Thoracic aorta (tissue), 2 donors: ENCODE data around the gene FIBCD1. TPM values are rescaled to one million over a fixed set of nuclear protein-coding genes. Genes with fewer than 3 reads are reported as not detected.

Experiments used
- ATAC-seq: fragments of 150-250 bp; one replicate; pipeline ENCODE4 v1.8.0; 2017; ENCODE audit warnings: low read depth; ENCODE audit not compliant: insufficient number of reproducible peaks, low FRiP score
- DNase-seq: peaks from one replicate; pipeline ENCODE4 v3.0.0-alpha.2; 2020; ENCODE audit warnings: low spot score
- H3K27ac ChIP-seq, 2 donors: fragments of 200-600 bp; sonication (generic); 1 replicate in 1 of 2; 2 replicates in 1 of 2; pipeline ENCODE4 v1.5.1; 2016; ENCODE audit warnings: mild to moderate bottlenecking in 2 of 2, moderate library complexity in 2 of 2
- H3K27me3 ChIP-seq: fragments of 200-600 bp; sonication (generic); replicated peaks from 2 replicates; pipeline ENCODE4 v1.6.0; 2016; ENCODE audit warnings: mild to moderate bottlenecking; ENCODE audit not compliant: insufficient read depth
- H3K36me3 ChIP-seq: fragments of 200-600 bp; sonication (generic); one replicate; pipeline ENCODE4 v1.5.1; 2016
- H3K4me1 ChIP-seq, 2 donors: fragments of 200-600 bp; sonication (generic); 1 replicate in 1 of 2; 2 replicates in 1 of 2; pipeline versions ENCODE4 v1.5.1 to v1.6.0; 2016; ENCODE audit warnings: low read depth in 2 of 2, mild to moderate bottlenecking in 1 of 2; ENCODE audit not compliant: control insufficient read depth in 1 of 2
- H3K4me3 ChIP-seq: fragments of 200-600 bp; sonication (generic); 2 replicates; pipeline ENCODE4 v1.5.1; 2016; ENCODE audit warnings: mild to moderate bottlenecking
- H3K9me3 ChIP-seq: fragments of 200-600 bp; sonication (generic); 2 replicates; pipeline ENCODE4 v1.5.1; 2016
- CTCF ChIP-seq: fragments of 200-600 bp; sonication (generic); IDR thresholded peaks from one replicate; pipeline ENCODE4 v1.5.1; 2019; ENCODE audit warnings: antibody characterized with exemption
- total RNA-seq, 2 donors: library from RNA; depleted of rRNA; stranded (reverse); fragments of >200 nt; gene quantifications; one replicate each; pipeline versions ENCODE4 v1.1.0 to v1.2.3, GENCODE V29; 2016

Gene FIBCD1
- total RNA-seq, 2 donors from 2014 or later: not detected

GRCh38 chr9:130970855-130971254, 31.8 kb upstream of the FIBCD1 start:
- DNase-seq (no peak), ATAC-seq (no peak)
- Histone ChIP-seq H3K4me3 (no peak overlapping the region), H3K4me1 (no peaks in the 10 kb centered on the region), H3K27me3 (no peaks in the 10 kb centered on the region), H3K36me3 (no peaks in the 10 kb centered on the region), H3K27ac (no peak overlapping the region), H3K9me3 (no peaks in the 10 kb centered on the region)
- no peak for TF ChIP-seq CTCF

GRCh38 chr9:130970052-130970451, 31.0 kb upstream of the FIBCD1 start:
- Histone ChIP-seq H3K9me3 (no peaks in the 10 kb centered on the region), H3K4me3 (no peak overlapping the region), H3K27me3 (no peaks in the 10 kb centered on the region), H3K27ac (no peak overlapping the region), H3K36me3 (no peaks in the 10 kb centered on the region), H3K4me1 (no peaks in the 10 kb centered on the region)
- ATAC-seq (no peak), DNase-seq (no peak)
- no peak for TF ChIP-seq CTCF

- TF ChIP-seq CTCF: no peak
- Histone ChIP-seq H3K27ac (no peak overlapping the region), H3K9me3 (no peaks in the 10 kb centered on the region), H3K4me3 (no peak overlapping the region), H3K36me3 (no peaks in the 10 kb centered on the region), H3K4me1 (peaks cover 3 to 11% of the 10 kb centered on the region in 2 donors), H3K27me3 (no peaks in the 10 kb centered on the region)
- DNase-seq (no peak), ATAC-seq (no peak)
These were observed 26.6 kb upstream of the FIBCD1 start for GRCh38 chr9:130965680-130966079.

GRCh38 chr9:130963916-130964315, 24.9 kb upstream of the FIBCD1 start:
- Histone ChIP-seq H3K4me3 (no peak overlapping the region), H3K36me3 (no peaks in the 10 kb centered on the region), H3K4me1 (peaks cover 3 to 11% of the 10 kb centered on the region in 2 donors), H3K9me3 (no peaks in the 10 kb centered on the region), H3K27me3 (no peaks in the 10 kb centered on the region), H3K27ac (no peak overlapping the region)
- no peak for TF ChIP-seq CTCF
- ATAC-seq (no peak), DNase-seq (no peak)

- no peak overlapping the region for H3K27ac ChIP-seq
- DNase-seq (no peak), ATAC-seq (no peak)
- H3K36me3 ChIP-seq: no peaks in the 10 kb centered on the region
- H3K4me1 ChIP-seq: peaks cover 3 to 11% of the 10 kb centered on the region in 2 donors
- H3K4me3 ChIP-seq: no peak overlapping the region
- H3K27me3 ChIP-seq: no peaks in the 10 kb centered on the region
- H3K9me3 ChIP-seq: no peaks in the 10 kb centered on the region
- TF ChIP-seq CTCF: no peak
These were observed 24.4 kb upstream of the FIBCD1 start for GRCh38 chr9:130963337-130963908.
